ENCODE results near the gene FRMD3. TPM values are rescaled to one million over a fixed set of nuclear protein-coding genes. Genes with fewer than 3 reads are reported as not detected.

FRMD3 gene
- total RNA-seq, 1 donor from 2014 or later, result 0.40 TPM

- Mint-ChIP-seq H3K36me3 (no peaks in the 10 kb centered on the region), H3K9me3 (no peaks in the 10 kb centered on the region), H3K4me3 (no peak overlapping the region), H3K27me3 (ENCODE audit: low read depth) (peaks cover 25% of the 10 kb centered on the region), H3K4me1 (no peaks in the 10 kb centered on the region), H3K27ac (no peak overlapping the region)
- TF ChIP-seq, protein P1, sequence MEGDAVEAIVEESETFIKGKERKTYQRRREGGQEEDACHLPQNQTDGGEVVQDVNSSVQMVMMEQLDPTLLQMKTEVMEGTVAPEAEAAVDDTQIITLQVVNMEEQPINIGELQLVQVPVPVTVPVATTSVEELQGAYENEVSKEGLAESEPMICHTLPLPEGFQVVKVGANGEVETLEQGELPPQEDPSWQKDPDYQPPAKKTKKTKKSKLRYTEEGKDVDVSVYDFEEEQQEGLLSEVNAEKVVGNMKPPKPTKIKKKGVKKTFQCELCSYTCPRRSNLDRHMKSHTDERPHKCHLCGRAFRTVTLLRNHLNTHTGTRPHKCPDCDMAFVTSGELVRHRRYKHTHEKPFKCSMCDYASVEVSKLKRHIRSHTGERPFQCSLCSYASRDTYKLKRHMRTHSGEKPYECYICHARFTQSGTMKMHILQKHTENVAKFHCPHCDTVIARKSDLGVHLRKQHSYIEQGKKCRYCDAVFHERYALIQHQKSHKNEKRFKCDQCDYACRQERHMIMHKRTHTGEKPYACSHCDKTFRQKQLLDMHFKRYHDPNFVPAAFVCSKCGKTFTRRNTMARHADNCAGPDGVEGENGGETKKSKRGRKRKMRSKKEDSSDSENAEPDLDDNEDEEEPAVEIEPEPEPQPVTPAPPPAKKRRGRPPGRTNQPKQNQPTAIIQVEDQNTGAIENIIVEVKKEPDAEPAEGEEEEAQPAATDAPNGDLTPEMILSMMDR (IDR thresholded peaks at IDR 0.05; ENCODE audit: unreplicated experiment), result no peak
- DNase-seq (ENCODE audit: low spot score in 2 of 2, unreplicated experiment in 2 of 2), result no peak
Observed at GRCh38 chr9:83330207-83331196, 207.7 kb downstream of the FRMD3 start.

DNA sequence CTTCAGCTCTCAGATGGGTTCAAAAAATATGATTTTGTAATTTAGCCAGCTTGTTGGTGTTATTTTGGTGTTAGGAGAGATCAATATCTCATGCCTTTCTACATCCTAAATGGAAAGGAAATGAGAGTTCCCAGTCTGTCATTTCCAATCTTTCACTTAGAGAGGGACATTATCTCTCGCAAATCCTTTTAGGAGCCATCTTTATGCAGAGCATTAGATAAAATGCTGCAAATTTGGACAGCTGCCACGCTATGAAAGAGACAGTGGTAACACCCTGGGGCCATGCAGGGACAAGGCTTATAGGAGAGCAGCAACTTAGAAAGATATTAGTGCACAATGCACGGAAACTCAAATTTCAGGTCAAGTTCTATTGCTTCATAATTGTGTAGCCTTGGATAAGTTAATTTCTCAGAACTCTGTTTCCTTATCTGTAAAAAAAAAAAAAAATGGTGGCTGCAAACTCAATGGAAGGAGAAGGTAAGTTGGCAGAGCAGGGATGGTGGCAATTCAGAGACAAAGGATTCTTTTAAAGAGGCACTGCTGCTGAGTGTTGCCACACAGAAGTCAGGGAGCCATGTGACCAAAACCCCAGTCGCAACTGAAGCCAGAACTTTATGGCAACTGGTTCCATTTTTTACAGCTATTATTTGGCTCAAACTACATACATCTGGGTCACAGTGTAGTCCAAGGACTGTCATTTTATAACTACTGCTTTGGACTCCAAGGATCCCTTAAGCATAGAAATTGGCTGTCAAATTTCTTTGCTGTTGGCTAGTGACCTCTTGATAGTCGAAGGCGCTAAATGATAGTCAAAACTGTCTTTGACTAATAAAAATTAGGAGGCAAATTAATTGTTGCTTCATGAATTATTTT, 210.2 kb downstream of the FRMD3 start:
- Mint-ChIP-seq H3K36me3 (no peaks in the 10 kb centered on the region), H3K4me1 (no peaks in the 10 kb centered on the region), H3K27me3 (ENCODE audit: low read depth) (peaks cover 19% of the 10 kb centered on the region), H3K9me3 (peaks cover under 1% of the 10 kb centered on the region), H3K4me3 (no peak overlapping the region), H3K27ac (no peak overlapping the region)
- no peak for DNase-seq (ENCODE audit: low spot score in 2 of 2, unreplicated experiment in 2 of 2)
- TF ChIP-seq, protein P1 (IDR thresholded peaks at IDR 0.05; ENCODE audit: unreplicated experiment), result no peak

DNA sequence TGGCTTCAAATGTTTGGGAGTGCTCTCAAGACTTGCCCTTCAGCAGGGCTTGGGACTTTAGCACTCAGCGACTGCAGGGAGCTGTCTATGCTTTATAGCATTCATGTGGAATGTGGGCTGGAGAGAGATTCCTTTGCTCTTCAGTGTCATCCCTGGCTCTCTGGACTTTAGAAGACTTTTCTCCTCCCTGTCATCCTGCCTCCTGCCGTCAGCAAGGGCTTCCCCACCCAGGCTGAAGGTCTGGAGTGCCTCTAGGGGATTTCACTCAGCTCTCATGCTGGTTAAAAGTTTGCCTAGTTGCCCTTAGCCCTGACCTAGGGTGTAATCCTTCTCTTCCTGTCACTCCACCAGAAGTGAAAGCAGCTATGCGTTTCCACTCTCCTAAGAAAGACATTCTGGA, 210.9 kb downstream of the FRMD3 start:
- no peak for DNase-seq (ENCODE audit: low spot score in 2 of 2, unreplicated experiment in 2 of 2)
- H3K36me3 Mint-ChIP-seq, result no peaks in the 10 kb centered on the region
- no peak overlapping the region for H3K27ac Mint-ChIP-seq
- peaks cover 15% of the 10 kb centered on the region for H3K27me3 Mint-ChIP-seq (ENCODE audit: low read depth)
- TF ChIP-seq, protein P1 (IDR thresholded peaks at IDR 0.05; ENCODE audit: unreplicated experiment), result no peak
- H3K9me3 Mint-ChIP-seq, result peaks cover 4% of the 10 kb centered on the region
- no peaks in the 10 kb centered on the region for H3K4me1 Mint-ChIP-seq
- no peak overlapping the region for H3K4me3 Mint-ChIP-seq

GRCh38 chr9:83323148-83323547, 215.1 kb downstream of the FRMD3 start:
- Mint-ChIP-seq H3K9me3 (peaks cover 21% of the 10 kb centered on the region), H3K4me3 (no peak overlapping the region), H3K27me3 (ENCODE audit: low read depth) (peaks cover 12% of the 10 kb centered on the region), H3K4me1 (no peaks in the 10 kb centered on the region), H3K27ac (no peak overlapping the region), H3K36me3 (no peaks in the 10 kb centered on the region)
- no peak for DNase-seq (ENCODE audit: low spot score in 2 of 2, unreplicated experiment in 2 of 2)
- TF ChIP-seq, protein P1 (IDR thresholded peaks at IDR 0.05; ENCODE audit: unreplicated experiment), result no peak

DNA sequence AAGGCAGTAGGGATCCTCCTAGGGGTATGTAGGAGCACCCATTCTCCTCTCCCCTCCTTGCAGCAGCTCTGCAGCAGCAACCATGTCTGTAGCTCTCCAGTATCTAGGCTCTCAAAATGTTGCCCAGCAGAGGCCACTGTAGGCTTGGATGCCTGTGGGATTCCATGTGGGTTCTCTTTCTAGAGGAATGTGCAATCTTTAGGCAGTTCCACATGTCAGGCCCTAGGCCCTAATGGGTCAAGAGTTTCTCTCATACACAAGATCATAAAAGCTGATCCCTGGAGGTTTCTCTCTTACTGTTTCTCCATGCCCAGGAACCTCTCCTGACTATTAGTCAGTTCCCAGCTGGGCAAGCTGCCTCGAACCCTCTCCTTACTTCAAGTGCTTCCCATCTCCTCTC, 215.8 kb downstream of the FRMD3 start:
- Mint-ChIP-seq H3K9me3 (peaks cover 21% of the 10 kb centered on the region), H3K4me1 (no peaks in the 10 kb centered on the region), H3K27me3 (ENCODE audit: low read depth) (peaks cover 12% of the 10 kb centered on the region), H3K27ac (no peak overlapping the region), H3K4me3 (no peak overlapping the region), H3K36me3 (no peaks in the 10 kb centered on the region)
- no peak for DNase-seq (ENCODE audit: low spot score in 2 of 2, unreplicated experiment in 2 of 2)
- TF ChIP-seq, protein P1 (IDR thresholded peaks at IDR 0.05; ENCODE audit: unreplicated experiment), result no peak
